Measurements from ENCODE around the gene VWA5B2. TPM values are rescaled to one million over a fixed set of nuclear protein-coding genes. Genes with fewer than 3 reads are reported as not detected.
A peak's percentile ranks its signal among the peaks of the same experiment; 100 is the strongest.

Gene VWA5B2
- total RNA-seq, 1 experiment from 2014 or later = 1.6 TPM

DNA sequence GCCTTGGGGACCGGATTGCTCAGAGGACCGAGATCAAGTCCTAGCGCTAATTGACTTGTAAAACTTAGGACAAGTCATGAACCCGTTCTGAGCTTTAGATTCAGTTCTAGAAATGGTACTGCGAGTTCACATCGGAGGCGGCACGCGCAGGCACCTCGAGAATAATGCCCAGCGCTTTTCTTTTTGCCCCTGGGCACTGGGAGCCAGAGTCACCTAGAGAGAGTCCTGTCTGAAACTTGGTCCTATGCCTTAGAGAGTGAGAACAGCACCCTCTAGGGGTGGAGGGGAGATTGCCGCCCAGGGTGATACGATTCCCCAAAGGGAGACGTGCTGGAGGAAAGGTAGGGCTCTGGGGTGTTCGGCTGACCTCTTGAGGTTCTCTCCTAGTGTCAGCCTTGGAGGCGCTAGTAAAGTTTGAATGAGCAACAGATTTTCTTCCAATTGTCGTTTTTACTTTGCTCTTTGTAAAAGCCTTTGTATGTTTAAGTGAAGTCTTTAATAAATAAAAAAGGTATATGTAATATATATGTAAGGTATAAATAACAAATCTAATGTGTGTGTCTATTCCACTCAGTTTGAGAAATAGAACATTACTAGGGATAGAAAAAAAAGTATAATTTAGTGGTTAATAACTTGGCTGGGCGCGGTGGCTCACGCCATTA, 20.9 kb downstream of the VWA5B2 start:
- Histone ChIP-seq H3K36me3 (ENCODE audit: control insufficient read depth, insufficient read depth, low read length) (no peaks in the 10 kb centered on the region), H3K4me1 (no peaks in the 10 kb centered on the region), H3K27me3 (replicated peaks; ENCODE audit: control insufficient read depth, insufficient read depth, low read length) (no peaks in the 10 kb centered on the region), H3K9me3 (no peaks in the 10 kb centered on the region), H3K4me3 (ENCODE audit: low read depth, low read length) (peak overlapping the region; percentile 89)
- TF ChIP-seq, protein P1, sequence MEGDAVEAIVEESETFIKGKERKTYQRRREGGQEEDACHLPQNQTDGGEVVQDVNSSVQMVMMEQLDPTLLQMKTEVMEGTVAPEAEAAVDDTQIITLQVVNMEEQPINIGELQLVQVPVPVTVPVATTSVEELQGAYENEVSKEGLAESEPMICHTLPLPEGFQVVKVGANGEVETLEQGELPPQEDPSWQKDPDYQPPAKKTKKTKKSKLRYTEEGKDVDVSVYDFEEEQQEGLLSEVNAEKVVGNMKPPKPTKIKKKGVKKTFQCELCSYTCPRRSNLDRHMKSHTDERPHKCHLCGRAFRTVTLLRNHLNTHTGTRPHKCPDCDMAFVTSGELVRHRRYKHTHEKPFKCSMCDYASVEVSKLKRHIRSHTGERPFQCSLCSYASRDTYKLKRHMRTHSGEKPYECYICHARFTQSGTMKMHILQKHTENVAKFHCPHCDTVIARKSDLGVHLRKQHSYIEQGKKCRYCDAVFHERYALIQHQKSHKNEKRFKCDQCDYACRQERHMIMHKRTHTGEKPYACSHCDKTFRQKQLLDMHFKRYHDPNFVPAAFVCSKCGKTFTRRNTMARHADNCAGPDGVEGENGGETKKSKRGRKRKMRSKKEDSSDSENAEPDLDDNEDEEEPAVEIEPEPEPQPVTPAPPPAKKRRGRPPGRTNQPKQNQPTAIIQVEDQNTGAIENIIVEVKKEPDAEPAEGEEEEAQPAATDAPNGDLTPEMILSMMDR (IDR thresholded peaks at IDR 0.05; ENCODE audit: insufficient read depth in 1 of 2, low read depth in 1 of 2, low read length in 1 of 2, severe bottlenecking in 1 of 2, unreplicated experiment in 1 of 2) = peak; percentile 74 to 92
- H3K4me3 Mint-ChIP-seq (ENCODE audit: unreplicated experiment) = peak overlapping the region; percentile 89
- H3K9me3 Mint-ChIP-seq (ENCODE audit: unreplicated experiment) = no peaks in the 10 kb centered on the region
- DNase-seq = peak; percentile 93
- no TSS peak for BruUV-seq (replicated peaks)
- CTCF ChIA-PET = interaction anchor here (1.0 kb wide), 2 partner anchors 10 to 76 kb away, joined by 4 to 5 read pairs; no protein-coding TSS in a partner anchor
- peaks cover 16% of the 10 kb centered on the region for H3K36me3 Mint-ChIP-seq (ENCODE audit: insufficient read depth, unreplicated experiment)
- H3K4me1 Mint-ChIP-seq (ENCODE audit: low read depth, unreplicated experiment) = no peaks in the 10 kb centered on the region
- peak overlapping the region; percentile 96 for H3K27ac Mint-ChIP-seq (ENCODE audit: unreplicated experiment)
- H3K27me3 Mint-ChIP-seq (ENCODE audit: insufficient read depth, unreplicated experiment) = no peaks in the 10 kb centered on the region
- POLR2A ChIA-PET = no interaction called here
- intact Hi-C loops (cut with micrococcal nuclease; ENCODE audit: unreplicated experiment) = loop anchor here (1.0 kb wide), 1 partner anchor 12 kb away; no protein-coding TSS in a partner anchor

DNA sequence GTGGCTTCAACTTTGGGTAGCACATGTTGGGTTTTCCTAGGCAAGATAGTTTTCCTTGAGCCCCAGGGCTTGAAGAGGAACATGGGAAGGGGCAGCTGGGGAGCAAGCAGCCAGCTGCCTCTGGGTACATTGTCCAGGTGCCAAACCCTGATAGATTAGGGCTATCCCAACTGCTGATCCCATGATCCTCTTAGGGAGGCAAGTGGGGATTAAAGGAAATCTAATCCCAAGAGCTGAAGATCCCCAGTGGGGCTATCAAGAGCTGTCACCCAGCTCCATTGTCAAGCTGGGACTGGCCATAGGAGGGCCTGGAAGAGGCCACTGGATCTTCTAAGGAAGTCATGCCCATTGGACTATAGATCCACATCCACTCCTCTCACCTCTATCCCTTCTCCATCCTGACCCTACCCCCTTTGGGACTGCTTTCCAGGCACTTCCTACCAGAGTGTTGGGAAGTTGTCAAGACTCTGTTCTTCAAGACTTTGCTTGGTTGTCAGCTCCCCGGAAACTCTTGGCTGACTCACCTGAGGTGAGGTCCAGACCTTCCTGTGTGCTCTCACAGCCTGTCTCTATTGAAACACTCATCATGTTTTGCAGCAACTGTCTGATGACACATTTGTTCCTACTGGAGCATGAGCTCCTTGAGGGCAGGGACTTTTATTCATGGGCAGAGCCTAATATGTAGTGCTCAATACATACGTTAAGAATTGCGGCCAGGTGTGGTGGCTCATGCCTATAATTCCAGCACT, 26.1 kb downstream of the VWA5B2 start:
- TF ChIP-seq, protein P1 (IDR thresholded peaks at IDR 0.05; ENCODE audit: insufficient read depth in 1 of 2, low read depth in 1 of 2, low read length in 1 of 2, severe bottlenecking in 1 of 2, unreplicated experiment in 1 of 2) = no peak
- intact Hi-C loops (cut with micrococcal nuclease; ENCODE audit: unreplicated experiment) = no loop called here
- H3K27me3 ChIP-seq (replicated peaks; ENCODE audit: control insufficient read depth, insufficient read depth, low read length) = peaks cover 2% of the 10 kb centered on the region
- POLR2A ChIA-PET = no interaction called here
- no peaks in the 10 kb centered on the region for H3K36me3 ChIP-seq (ENCODE audit: control insufficient read depth, insufficient read depth, low read length)
- no peak overlapping the region for H3K27ac Mint-ChIP-seq (ENCODE audit: unreplicated experiment)
- H3K4me1 Mint-ChIP-seq (ENCODE audit: low read depth, unreplicated experiment) = no peaks in the 10 kb centered on the region
- no peak overlapping the region for H3K4me3 ChIP-seq (ENCODE audit: low read depth, low read length)
- no peak overlapping the region for H3K4me3 Mint-ChIP-seq (ENCODE audit: unreplicated experiment)
- peaks cover 5% of the 10 kb centered on the region for H3K27me3 Mint-ChIP-seq (ENCODE audit: insufficient read depth, unreplicated experiment)
- BruUV-seq (replicated peaks) = no TSS peak
- no peaks in the 10 kb centered on the region for H3K9me3 Mint-ChIP-seq (ENCODE audit: unreplicated experiment)
- CTCF ChIA-PET = no interaction called here
- peaks cover 17% of the 10 kb centered on the region for H3K36me3 Mint-ChIP-seq (ENCODE audit: insufficient read depth, unreplicated experiment)
- DNase-seq = no peak
- H3K9me3 ChIP-seq = no peaks in the 10 kb centered on the region
- H3K4me1 ChIP-seq = peaks cover 4% of the 10 kb centered on the region; the same call in 1 of the 2 replicates

DNA sequence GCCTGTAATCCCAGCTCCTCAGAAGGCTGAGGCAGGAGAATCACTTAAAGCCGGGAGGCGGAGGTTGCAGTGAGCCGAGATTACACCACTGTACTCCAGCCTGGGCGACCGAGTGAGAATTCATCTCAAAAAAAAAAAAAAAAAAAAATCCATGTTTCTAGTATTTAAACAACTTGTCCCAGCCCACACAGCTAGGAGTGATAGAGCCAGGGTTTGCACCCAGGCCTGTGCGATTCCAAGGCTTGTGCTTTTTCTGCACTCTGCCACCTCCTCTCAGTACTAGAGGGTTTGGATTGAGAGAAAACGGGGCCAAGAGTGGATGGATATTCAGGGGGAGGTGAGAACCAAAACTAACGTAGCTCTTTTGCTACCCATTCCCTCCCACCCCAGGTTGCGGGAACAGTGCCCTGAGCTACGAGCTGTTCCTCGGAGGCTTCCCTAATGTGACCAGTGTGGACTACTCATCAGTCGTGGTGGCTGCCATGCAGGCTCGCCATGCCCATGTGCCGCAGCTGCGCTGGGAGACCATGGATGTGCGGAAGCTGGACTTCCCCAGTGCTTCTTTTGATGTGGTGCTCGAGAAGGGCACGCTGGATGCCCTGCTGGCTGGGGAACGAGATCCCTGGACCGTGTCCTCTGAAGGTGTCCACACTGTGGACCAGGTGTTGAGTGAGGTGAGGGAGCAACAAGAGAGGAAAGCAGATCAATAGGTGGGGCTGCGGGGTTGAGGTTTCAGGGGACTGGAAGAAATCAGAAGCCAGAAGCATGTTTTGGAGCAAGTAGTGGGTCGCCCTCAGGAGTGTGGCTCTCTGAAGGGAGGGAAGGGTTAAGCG, 27.9 kb downstream of the VWA5B2 start:
- Mint-ChIP-seq H3K27ac (ENCODE audit: unreplicated experiment) (no peak overlapping the region), H3K4me3 (ENCODE audit: unreplicated experiment) (no peak overlapping the region), H3K36me3 (ENCODE audit: insufficient read depth, unreplicated experiment) (peaks cover 26% of the 10 kb centered on the region), H3K4me1 (ENCODE audit: low read depth, unreplicated experiment) (peaks cover 6% of the 10 kb centered on the region), H3K9me3 (ENCODE audit: unreplicated experiment) (no peaks in the 10 kb centered on the region), H3K27me3 (ENCODE audit: insufficient read depth, unreplicated experiment) (peaks cover 11% of the 10 kb centered on the region)
- no TSS peak for BruUV-seq (replicated peaks)
- DNase-seq = no peak
- H3K4me1 ChIP-seq = peaks cover 9% of the 10 kb centered on the region; the same call in 1 of the 2 replicates
- TF ChIP-seq, protein P1 (IDR thresholded peaks at IDR 0.05; ENCODE audit: insufficient read depth in 1 of 2, low read depth in 1 of 2, low read length in 1 of 2, severe bottlenecking in 1 of 2, unreplicated experiment in 1 of 2) = no peak
- intact Hi-C loops (cut with micrococcal nuclease; ENCODE audit: unreplicated experiment) = no loop called here
- no peaks in the 10 kb centered on the region for H3K9me3 ChIP-seq
- no peak overlapping the region for H3K4me3 ChIP-seq (ENCODE audit: low read depth, low read length)
- no peaks in the 10 kb centered on the region for H3K36me3 ChIP-seq (ENCODE audit: control insufficient read depth, insufficient read depth, low read length)
- ChIA-PET POLR2A (no interaction called here), CTCF (no interaction called here)
- peaks cover 4% of the 10 kb centered on the region for H3K27me3 ChIP-seq (replicated peaks; ENCODE audit: control insufficient read depth, insufficient read depth, low read length)
